WTC11 (cell line): Measurements from ENCODE around the gene MAN2B1. TPM values are rescaled to one million over a fixed set of nuclear protein-coding genes. Genes with fewer than 3 reads are reported as not detected.

Experiments
- ARID4B ChIP-seq: sonication (generic); formaldehyde crosslinking; IDR thresholded peaks from 2 replicates; pipeline ENCODE4 v1.8.0; 2023; ENCODE audit warnings: missing genetic modification reagents, mild to moderate bottlenecking, borderline replicate concordance
- CBFB ChIP-seq: sonication (generic); formaldehyde crosslinking; IDR thresholded peaks from 2 replicates; pipeline ENCODE4 v1.8.1; 2022; ENCODE audit warnings: mild to moderate bottlenecking, low read depth, missing genetic modification reagents
- CREB1 ChIP-seq: sonication (generic); formaldehyde crosslinking; IDR thresholded peaks from 2 replicates; pipeline ENCODE4 v1.8.0; 2023; ENCODE audit warnings: mild to moderate bottlenecking, missing genetic modification reagents
- EMX1 ChIP-seq: fragments of 250-450 bp; sonication (Bioruptor Pico); IDR thresholded peaks from 2 replicates; pipeline ENCODE4 v1.8.0; 2021; ENCODE audit warnings: mild to moderate bottlenecking
- ERG ChIP-seq: fragments of 250-450 bp; sonication (Bioruptor Pico); IDR thresholded peaks from 2 replicates; pipeline ENCODE4 v1.8.0; 2021; ENCODE audit warnings: mild to moderate bottlenecking
- GABPB1 ChIP-seq: sonication (generic); formaldehyde crosslinking; IDR thresholded peaks from 2 replicates; pipeline ENCODE4 v1.8.1; 2023; ENCODE audit warnings: mild to moderate bottlenecking, missing genetic modification reagents
- IRF1 ChIP-seq: sonication (generic); formaldehyde crosslinking; IDR thresholded peaks from 2 replicates; pipeline ENCODE4 v1.8.0; 2023; ENCODE audit warnings: missing genetic modification reagents
- KAT7 ChIP-seq: sonication (generic); formaldehyde crosslinking; IDR thresholded peaks from 2 replicates; pipeline ENCODE4 v1.8.1; 2023; ENCODE audit warnings: missing genetic modification reagents, mild to moderate bottlenecking, borderline replicate concordance
- MAX ChIP-seq: sonication (generic); formaldehyde crosslinking; IDR thresholded peaks from 2 replicates; pipeline ENCODE4 v1.8.0; 2022; ENCODE audit warnings: mild to moderate bottlenecking, missing genetic modification reagents
- NFATC4 ChIP-seq: fragments of 250-450 bp; sonication (Bioruptor Pico); IDR thresholded peaks from 2 replicates; pipeline ENCODE4 v1.9.0; 2021; ENCODE audit warnings: mild to moderate bottlenecking
- PRDM15 ChIP-seq: sonication (generic); formaldehyde crosslinking; IDR thresholded peaks from 2 replicates; pipeline ENCODE4 v1.8.0; 2022; ENCODE audit warnings: missing genetic modification reagents
- RELA ChIP-seq: sonication (generic); formaldehyde crosslinking; IDR thresholded peaks from 2 replicates; pipeline ENCODE4 v1.8.1; 2022; ENCODE audit warnings: missing genetic modification reagents, mild to moderate bottlenecking, borderline replicate concordance
- SP1 ChIP-seq: sonication (generic); formaldehyde crosslinking; conservative IDR thresholded peaks from 2 replicates; pipeline ENCODE4 v1.8.1; 2022; ENCODE audit warnings: missing genetic modification reagents
- TEAD1 ChIP-seq: sonication (generic); formaldehyde crosslinking; IDR thresholded peaks from 2 replicates; pipeline ENCODE4 v1.8.0; 2022; ENCODE audit warnings: mild to moderate bottlenecking, missing genetic modification reagents
- ZMAT4 ChIP-seq: fragments of 250-450 bp; sonication (Bioruptor Pico); IDR thresholded peaks from 2 replicates; pipeline ENCODE4 v1.9.0; 2021; ENCODE audit warnings: mild to moderate bottlenecking
- ZNF317 ChIP-seq: sonication (generic); formaldehyde crosslinking; IDR thresholded peaks from 2 replicates; pipeline ENCODE4 v1.8.1; 2023; ENCODE audit warnings: low read depth, mild to moderate bottlenecking, moderate library complexity, missing genetic modification reagents, borderline replicate concordance
- ZNF425 ChIP-seq: fragments of 250-450 bp; sonication (Bioruptor Pico); conservative IDR thresholded peaks from 2 replicates; pipeline ENCODE4 v1.9.0; 2021; ENCODE audit warnings: mild to moderate bottlenecking
- ZNF532 ChIP-seq: fragments of 250-450 bp; sonication (Bioruptor Pico); IDR thresholded peaks from 2 replicates; pipeline ENCODE4 v1.9.0; 2021; ENCODE audit warnings: mild to moderate bottlenecking, borderline replicate concordance
- total RNA-seq: library from RNA; stranded (reverse); gene quantifications from 3 replicates; pipeline ENCODE4 v1.2.3, GENCODE V29; 2021

Gene MAN2B1
- total RNA-seq, 1 experiment from 2014 or later = 73.4 TPM

GRCh38 chr19:12696366-12697335, 30.1 kb upstream of the MAN2B1 start, which contains the start of gene FBXW9 (continued):
- 0 out of 2 replicates have a peak, but pooled peaks have one; percentile 15 for TF ChIP-seq ZMAT4 (CRISPR knock-in tag)
- peak; percentile 77; the same call in 1 of the 2 replicates for TF ChIP-seq CBFB (CRISPR knock-in tag)
- peak; percentile 79; the same call in 1 of the 2 replicates for TF ChIP-seq ZNF532 (CRISPR knock-in tag)
- TF ChIP-seq ARID4B (CRISPR knock-in tag) = peak; percentile 92
- TF ChIP-seq MAX = peak; percentile 75; the same call in 1 of the 2 replicates
- TF ChIP-seq TEAD1 (CRISPR knock-in tag) = peak; percentile 36; the same call in 1 of the 2 replicates
- TF ChIP-seq SP1 = peak; percentile 63; the same call in 1 of the 2 replicates
- 0 out of 2 replicates have a peak, but pooled peaks have one; percentile 60 for TF ChIP-seq ZNF425 (CRISPR knock-in tag)
- TF ChIP-seq KAT7 (CRISPR knock-in tag) = 0 out of 2 replicates have a peak, but pooled peaks have one; percentile 52
- peak; percentile 93 for TF ChIP-seq CREB1 (CRISPR knock-in tag)
- no peak for TF ChIP-seq PRDM15 (CRISPR knock-in tag)
- TF ChIP-seq ERG = 0 out of 2 replicates have a peak, but pooled peaks have one; percentile 66
- no peak for TF ChIP-seq ZNF317 (CRISPR knock-in tag)
- TF ChIP-seq IRF1 (CRISPR knock-in tag) = no peak
- peak; percentile 77; the same call in 1 of the 2 replicates for TF ChIP-seq NFATC4 (CRISPR knock-in tag)
- TF ChIP-seq GABPB1 (CRISPR knock-in tag) = peak; percentile 84
- TF ChIP-seq RELA = peak; percentile 64; the same call in 1 of the 2 replicates
- peak; percentile 82; the same call in 1 of the 2 replicates for TF ChIP-seq EMX1 (CRISPR knock-in tag)
